HEK293 (cell line): Measurements from ENCODE around the gene RNF224.
A peak's percentile ranks its signal among the peaks of the same experiment; 100 is the strongest.

Experiments used
- CTCF ChIA-PET: fragments of 350-600 bp; formaldehyde crosslinking; extraction: SDS; loops from one replicate; lab custom pipeline; 2021; ENCODE audit warnings: antibody characterized with exemption; lab: Yijun Ruan, JAX
- POLR2A ChIA-PET: fragments of 300-600 bp; formaldehyde crosslinking; extraction: SDS; loops from one replicate; lab custom pipeline; 2020; ENCODE audit warnings: antibody characterized with exemption, inconsistent platforms; lab: Yijun Ruan, JAX
- H3K27ac ChIP-seq: fragments of 200-500 bp; sonication (Bioruptor generic); 2 replicates; pipeline ENCODE4 v1.5.1; 2014; ENCODE audit warnings: low read depth, low read length, control low read depth, inconsistent platforms; ENCODE audit errors: extremely low read depth
- H3K36me3 ChIP-seq, 2 experiments: fragments of 200-500 bp in 1 of 2; sonication (Bioruptor generic) in 1 of 2; 1 replicate in 1 of 2; 2 replicates in 1 of 2; pipeline ENCODE4 v1.5.1; 2014 to 2017; ENCODE audit warnings: inconsistent platforms in 2 of 2, low read length in 2 of 2; ENCODE audit not compliant: control insufficient read depth in 2 of 2, insufficient read depth in 1 of 2
- H3K4me1 ChIP-seq: fragments of 200-500 bp; sonication (Bioruptor generic); 2 replicates; pipeline ENCODE4 v1.5.1; 2014; ENCODE audit warnings: mild to moderate bottlenecking, low read length, inconsistent platforms; ENCODE audit not compliant: control insufficient read depth, insufficient read depth
- H3K4me3 ChIP-seq: 2 replicates; pipeline ENCODE4 v1.5.1; 2011; ENCODE audit warnings: low read depth, mild to moderate bottlenecking, control low read depth, low read length, moderate library complexity
- H3K9me3 ChIP-seq: fragments of 200-500 bp; sonication (Bioruptor generic); 2 replicates; pipeline ENCODE4 v1.5.1; 2014; ENCODE audit warnings: low read depth, low read length, inconsistent platforms; ENCODE audit not compliant: control insufficient read depth, insufficient read depth
- BCL11B ChIP-seq: fragments of 450-650 bp; formaldehyde crosslinking; IDR thresholded peaks from 2 replicates; pipeline ENCODE4 v1.5.1; 2016; ENCODE audit warnings: low read depth, missing biosample characterization, missing genetic modification characterization
- CTCF ChIP-seq: fragments of 450-650 bp; formaldehyde crosslinking; IDR thresholded peaks from 2 replicates; pipeline ENCODE4 v1.5.1; 2016; ENCODE audit warnings: missing biosample characterization, missing genetic modification characterization
- EGR2 ChIP-seq: fragments of 450-650 bp; formaldehyde crosslinking; IDR thresholded peaks from 2 replicates; pipeline ENCODE4 v1.5.1; 2016; ENCODE audit warnings: low read depth, missing biosample characterization, missing genetic modification characterization
- ELK4 ChIP-seq: IDR thresholded peaks from 2 replicates; pipeline ENCODE4 v1.6.1; 2011; ENCODE audit warnings: mild to moderate bottlenecking, low read depth, low read length, borderline replicate concordance
- GFI1B ChIP-seq: fragments of 450-650 bp; formaldehyde crosslinking; IDR thresholded peaks from 2 replicates; pipeline ENCODE4 v1.5.1; 2016; ENCODE audit warnings: missing biosample characterization, missing genetic modification characterization
- KLF17 ChIP-seq: fragments of 450-650 bp; formaldehyde crosslinking; IDR thresholded peaks from 2 replicates; pipeline ENCODE4 v1.5.1; 2016; ENCODE audit warnings: missing biosample characterization, missing genetic modification characterization
- SETDB1 ChIP-seq: IDR thresholded peaks from one replicate; pipeline ENCODE4 v1.6.1; 2017; ENCODE audit warnings: mild to moderate bottlenecking, low read length, moderate library complexity, mixed read lengths; ENCODE audit not compliant: insufficient read length
- SP7 ChIP-seq: fragments of 450-650 bp; formaldehyde crosslinking; IDR thresholded peaks from 2 replicates; pipeline ENCODE4 v1.5.1; 2016; ENCODE audit warnings: missing biosample characterization, missing genetic modification characterization
- YY1 ChIP-seq: fragments of 450-650 bp; formaldehyde crosslinking; IDR thresholded peaks from 2 replicates; pipeline ENCODE4 v1.5.1; 2018; ENCODE audit warnings: missing biosample characterization, missing genetic modification characterization
- ZBTB10 ChIP-seq: fragments of 450-650 bp; formaldehyde crosslinking; IDR thresholded peaks from 2 replicates; pipeline ENCODE4 v1.5.1; 2016; ENCODE audit warnings: missing biosample characterization, missing genetic modification characterization
- ZBTB17 ChIP-seq: fragments of 450-650 bp; formaldehyde crosslinking; IDR thresholded peaks from 2 replicates; pipeline ENCODE4 v1.5.1; 2016; ENCODE audit warnings: missing biosample characterization, missing genetic modification characterization
- ZBTB6 ChIP-seq: fragments of 450-650 bp; formaldehyde crosslinking; IDR thresholded peaks from 2 replicates; pipeline ENCODE4 v1.5.1; 2017; ENCODE audit warnings: missing biosample characterization, missing genetic modification characterization
- ZIC2 ChIP-seq: fragments of 450-650 bp; formaldehyde crosslinking; IDR thresholded peaks from 2 replicates; pipeline ENCODE4 v1.5.1; 2016; ENCODE audit warnings: missing biosample characterization, missing genetic modification characterization
- ZNF121 ChIP-seq: fragments of 450-650 bp; formaldehyde crosslinking; IDR thresholded peaks from 2 replicates; pipeline ENCODE4 v1.5.1; 2016; ENCODE audit warnings: missing biosample characterization, missing genetic modification characterization
- ZNF140 ChIP-seq: fragments of 450-650 bp; formaldehyde crosslinking; IDR thresholded peaks from 2 replicates; pipeline ENCODE4 v1.5.1; 2016; ENCODE audit warnings: missing biosample characterization, missing genetic modification characterization
- ZNF148 ChIP-seq: fragments of 450-650 bp; formaldehyde crosslinking; IDR thresholded peaks from 2 replicates; pipeline ENCODE4 v1.5.0; 2017; ENCODE audit warnings: missing biosample characterization, missing genetic modification characterization, borderline replicate concordance
- ZNF18 ChIP-seq: fragments of 450-650 bp; formaldehyde crosslinking; IDR thresholded peaks from 2 replicates; pipeline ENCODE4 v1.5.1; 2016; ENCODE audit warnings: missing biosample characterization, missing genetic modification characterization
- ZNF184 ChIP-seq: fragments of 450-650 bp; IDR thresholded peaks from 2 replicates; pipeline ENCODE4 v1.5.1; 2018; ENCODE audit warnings: missing biosample characterization, mild to moderate bottlenecking, missing genetic modification characterization
- ZNF324 ChIP-seq: fragments of 450-650 bp; formaldehyde crosslinking; IDR thresholded peaks from 2 replicates; pipeline ENCODE4 v1.5.1; 2016; ENCODE audit warnings: missing biosample characterization, missing genetic modification characterization
- ZNF335 ChIP-seq: fragments of 450-650 bp; formaldehyde crosslinking; conservative IDR thresholded peaks from 2 replicates; pipeline ENCODE4 v1.5.1; 2016; ENCODE audit warnings: missing biosample characterization, missing genetic modification characterization
- ZNF514 ChIP-seq: fragments of 450-650 bp; formaldehyde crosslinking; IDR thresholded peaks from 2 replicates; pipeline ENCODE4 v1.5.1; 2016; ENCODE audit warnings: missing biosample characterization, missing genetic modification characterization
- ZNF654 ChIP-seq: fragments of 450-650 bp; formaldehyde crosslinking; IDR thresholded peaks from 2 replicates; pipeline ENCODE4 v1.5.1; 2016; ENCODE audit warnings: low read depth, missing biosample characterization, missing genetic modification characterization
- ZNF701 ChIP-seq: fragments of 450-650 bp; formaldehyde crosslinking; IDR thresholded peaks from 2 replicates; pipeline ENCODE4 v1.5.1; 2016; ENCODE audit warnings: missing biosample characterization, missing genetic modification characterization
- ZSCAN30 ChIP-seq: fragments of 450-650 bp; IDR thresholded peaks from 2 replicates; pipeline ENCODE4 v1.5.1; 2018; ENCODE audit warnings: missing biosample characterization, mild to moderate bottlenecking, missing genetic modification characterization, moderate library complexity

Gene RNF224

GRCh38 chr9:137227054-137227852, at the start of gene RNF224:
Gene RNF224 (plus strand): TSS chr9:137227502. CDS start chr9:137228336, 834 bp downstream.
- Histone ChIP-seq H3K27ac (no peak within 1 kb of the TSS), H3K4me3 (no peak within 1 kb of the TSS), H3K36me3 (no peaks in the 10 kb centered on the region), H3K9me3 (no peaks in the 10 kb centered on the region), H3K4me1 (peaks cover 4% of the 10 kb centered on the region)
- POLR2A ChIA-PET = interaction anchor here (0.5 to 17.2 kb wide), 10 partner anchors 14 to 193 kb away, joined by 3 to 304 read pairs (median 5); partner anchors contain the start of genes ANAPC2, NDOR1, NPDC1 and SAPCD2
- CTCF ChIA-PET = interaction anchor here (0.5 to 6.7 kb wide), 31 partner anchors 9 to 439 kb away, joined by 3 to 69 read pairs (median 5); partner anchors contain the start of genes ABCA2, ANAPC2, C8G and LRRC26
- TF ChIP-seq SETDB1 (no peak), ZNF140 (tag by site-specific recombination) (no peak), KLF17 (peak; percentile 65), BCL11B (0 out of 2 replicates have a peak, but pooled peaks have one; percentile 73), CTCF (tag by site-specific recombination) (peak; percentile 93), ZNF335 (tag by site-specific recombination) (no peak), ZNF654 (tag by site-specific recombination) (peak; percentile 74), ZNF324 (0 out of 2 replicates have a peak, but pooled peaks have one; percentile 18), ZBTB10 (peak; percentile 88), GFI1B (tag by site-specific recombination) (no peak), ZNF184 (tag by site-specific recombination) (no peak), ZSCAN30 (tag by site-specific recombination) (peak; percentile 92), ZNF18 (no peak), EGR2 (tag by site-specific recombination) (no peak), SP7 (tag by site-specific recombination) (peak; percentile 17; the same call in 1 of the 2 replicates), ZBTB17 (tag by site-specific recombination) (peak; percentile 85), ZNF148 (tag by site-specific recombination) (no peak), ZBTB6 (tag by site-specific recombination) (no peak), ZIC2 (tag by site-specific recombination) (peak; percentile 23; the same call in 1 of the 2 replicates), ZNF514 (tag by site-specific recombination) (no peak), ELK4 (no peak), ZNF701 (tag by site-specific recombination) (no peak), YY1 (tag by site-specific recombination) (no peak), ZNF121 (tag by site-specific recombination) (0 out of 2 replicates have a peak, but pooled peaks have one; percentile 46)
